GM23248 (cell line): Measurements from ENCODE around the gene BBOX1. TPM values are rescaled to one million over a fixed set of nuclear protein-coding genes. Genes with fewer than 3 reads are reported as not detected.

ENCODE experiments used
- DNase-seq: peaks from one replicate; pipeline ENCODE4 v3.0.0-alpha.2; 2015
- H2AFZ ChIP-seq: fragments of 200-600 bp; sonication (generic); 2 replicates; pipeline ENCODE4 v1.6.1; 2016; ENCODE audit warnings: antibody characterized with exemption
- H3F3A ChIP-seq: fragments of 200-600 bp; sonication (generic); 2 replicates; pipeline ENCODE4 v1.6.1; 2016; ENCODE audit warnings: mild to moderate bottlenecking, antibody characterized with exemption, mixed run types; ENCODE audit not compliant: insufficient read depth
- H3K27ac ChIP-seq: fragments of 200-600 bp; sonication (generic); 2 replicates; pipeline ENCODE4 v1.5.1; 2016; ENCODE audit warnings: mild to moderate bottlenecking
- H3K27me3 ChIP-seq: fragments of 200-600 bp; sonication (generic); replicated peaks from 2 replicates; pipeline ENCODE4 v1.6.1; 2016; ENCODE audit warnings: mild to moderate bottlenecking; ENCODE audit not compliant: insufficient read depth
- H3K36me3 ChIP-seq: fragments of 200-600 bp; sonication (generic); 2 replicates; pipeline ENCODE4 v1.6.1; 2016; ENCODE audit warnings: low read depth, mild to moderate bottlenecking
- H3K4me1 ChIP-seq: fragments of 200-600 bp; sonication (generic); 2 replicates; pipeline ENCODE4 v1.6.1; 2016; ENCODE audit warnings: mild to moderate bottlenecking; ENCODE audit not compliant: insufficient read depth
- H3K4me2 ChIP-seq: fragments of 200-600 bp; sonication (generic); one replicate; pipeline ENCODE4 v1.6.1; 2016; ENCODE audit warnings: mild to moderate bottlenecking; ENCODE audit not compliant: unreplicated experiment
- H3K4me3 ChIP-seq: fragments of 200-600 bp; sonication (generic); 2 replicates; pipeline ENCODE4 v1.5.1; 2016; ENCODE audit warnings: mild to moderate bottlenecking
- H3K79me2 ChIP-seq: fragments of 200-600 bp; sonication (generic); 2 replicates; pipeline ENCODE4 v1.6.1; 2016; ENCODE audit warnings: mild to moderate bottlenecking; ENCODE audit not compliant: insufficient read depth
- H3K9ac ChIP-seq: fragments of 200-600 bp; sonication (generic); 2 replicates; pipeline ENCODE4 v1.6.1; 2016; ENCODE audit warnings: mild to moderate bottlenecking
- H3K9me2 ChIP-seq: fragments of 200-600 bp; sonication (generic); 2 replicates; pipeline ENCODE4 v1.6.1; 2016; ENCODE audit warnings: mixed run types, mild to moderate bottlenecking, moderate library complexity; ENCODE audit not compliant: insufficient read depth
- H3K9me3 ChIP-seq: fragments of 200-600 bp; sonication (generic); one replicate; pipeline ENCODE4 v1.6.1; 2017; ENCODE audit warnings: low read depth
- H4K20me1 ChIP-seq: fragments of 200-600 bp; sonication (generic); 2 replicates; pipeline ENCODE4 v1.6.0; 2016; ENCODE audit not compliant: insufficient read depth
- EZH2 ChIP-seq: fragments of 200-600 bp; sonication (generic); IDR thresholded peaks from 2 replicates; pipeline ENCODE4 v1.6.1; 2018; ENCODE audit warnings: antibody characterized with exemption, mild to moderate bottlenecking; ENCODE audit not compliant: insufficient read depth, poor library complexity, severe bottlenecking
- EZH2phosphoT487 ChIP-seq: fragments of 200-600 bp; sonication (generic); IDR thresholded peaks from 2 replicates; pipeline ENCODE4 v1.6.1; 2018; ENCODE audit warnings: antibody characterized with exemption, moderate library complexity, mild to moderate bottlenecking, low read depth; ENCODE audit not compliant: insufficient read depth
- WGBS, 2 experiments: methylation state at CpG; one replicate each; pipeline ENCODE4 v1.1.6; 2015 to 2017; ENCODE audit warnings: low lambda C conversion rate in 2 of 2, low coverage in 1 of 2; ENCODE audit errors: missing lambda C conversion rate in 2 of 2; 5-methylcytosine and 5-hydroxymethylcytosine counted together
- in situ Hi-C: fragments of 300-500 bp; cut with MboI; formaldehyde crosslinking; loops from 2 replicates; pipeline ENCODE4 v1.15.0; 2020
- polyA plus RNA-seq: library from polyadenylated mRNA; unstranded; fragments of >200 nt; fragmentation: Nextera tagmentation; extraction: Ambion mirVana; gene quantifications from 2 replicates; pipeline ENCODE4 v1.2.1, GENCODE V29; 2016
- total RNA-seq: library from RNA; depleted of rRNA; stranded (reverse); fragments of >200 nt; shearing (Covaris generic); gene quantifications from 2 replicates; pipeline ENCODE4 v1.2.3, GENCODE V29; 2014

Gene BBOX1
- total and polyA plus RNA-seq, 2 experiments from 2014 or later = 0.23 TPM; not detected in 1

DNA sequence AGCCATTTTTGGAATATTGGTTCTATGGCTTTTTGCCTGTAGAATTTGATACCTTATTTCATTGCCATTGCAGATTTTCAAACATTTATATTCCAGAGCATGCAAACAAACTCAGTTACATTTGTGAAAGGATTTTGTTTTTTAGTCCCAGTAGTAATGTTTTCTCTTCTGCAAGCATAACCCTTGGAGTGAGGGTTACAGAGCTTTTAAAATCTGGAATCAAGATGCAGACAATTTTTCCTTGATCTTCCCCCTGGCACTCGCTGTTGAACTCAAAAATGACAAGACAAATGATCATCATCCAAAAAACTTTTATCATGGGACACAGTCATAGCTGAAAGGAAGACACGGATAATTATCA lies 20.8 kb downstream of the BBOX1 start:
- no peak for TF ChIP-seq EZH2
- no peak for TF ChIP-seq EZH2phosphoT487
- Histone ChIP-seq H3K27me3 (no peaks in the 10 kb centered on the region), H3K4me3 (no peak overlapping the region)

DNA sequence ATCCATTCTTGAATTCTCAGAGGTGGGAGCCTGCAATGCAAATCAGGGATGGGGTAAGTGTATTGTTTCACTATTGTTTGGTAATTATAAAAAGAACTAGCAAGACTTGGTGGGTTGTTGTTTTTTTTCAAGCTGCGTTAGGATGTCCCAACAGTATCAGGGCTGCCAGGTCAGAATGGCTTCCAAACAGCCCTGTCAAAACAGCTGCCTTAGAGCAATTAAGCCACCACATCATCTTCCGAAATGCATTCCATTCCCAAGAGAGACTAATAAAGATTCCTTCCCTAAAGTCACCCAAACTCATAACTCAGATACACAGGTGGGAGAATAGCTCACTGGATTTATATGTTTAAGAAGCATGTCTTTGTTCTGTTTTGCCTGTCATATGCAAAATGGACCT lies 23.5 kb downstream of the BBOX1 start:
- Histone ChIP-seq H3K4me1 (no peaks in the 10 kb centered on the region), H3K27ac (no peak overlapping the region), H3K4me3 (no peak overlapping the region), H3K9ac (no peak overlapping the region), H3K4me2 (no peak overlapping the region), H3K9me2 (no peaks in the 10 kb centered on the region; the same call in 1 of the 2 replicates), H3F3A (no peaks in the 10 kb centered on the region), H3K9me3 (no peaks in the 10 kb centered on the region), H2AFZ (no peak overlapping the region), H3K79me2 (no peaks in the 10 kb centered on the region), H3K36me3 (no peaks in the 10 kb centered on the region), H3K27me3 (no peaks in the 10 kb centered on the region), H4K20me1 (no peaks in the 10 kb centered on the region)
- TF ChIP-seq EZH2phosphoT487 = no peak
- no peak for TF ChIP-seq EZH2
- DNase-seq = no peak
- WGBS, 2 experiments = 22 to 40% methylated on average over 2 of the region's 2 CpGs
- in situ Hi-C loops = no loop called here

More for the DNA sequence above, 20.8 kb downstream of the BBOX1 start:
- H3K4me2 ChIP-seq = no peak overlapping the region
- H3K9ac ChIP-seq = no peak overlapping the region
- WGBS, 2 experiments = 27 to 37% methylated on average over 2 of the region's 2 CpGs
- H3K79me2 ChIP-seq = no peaks in the 10 kb centered on the region
- H2AFZ ChIP-seq = no peak overlapping the region
- no peak overlapping the region for H3K27ac ChIP-seq
- DNase-seq = no peak
- H3K4me1 ChIP-seq = peaks cover 12% of the 10 kb centered on the region; the same call in 1 of the 2 replicates
- peaks cover 12% of the 10 kb centered on the region for H3F3A ChIP-seq
- H4K20me1 ChIP-seq = no peaks in the 10 kb centered on the region
- in situ Hi-C loops = no loop called here
- no peaks in the 10 kb centered on the region for H3K9me3 ChIP-seq
- H3K9me2 ChIP-seq = no peaks in the 10 kb centered on the region; the same call in 1 of the 2 replicates
- no peaks in the 10 kb centered on the region for H3K36me3 ChIP-seq

DNA sequence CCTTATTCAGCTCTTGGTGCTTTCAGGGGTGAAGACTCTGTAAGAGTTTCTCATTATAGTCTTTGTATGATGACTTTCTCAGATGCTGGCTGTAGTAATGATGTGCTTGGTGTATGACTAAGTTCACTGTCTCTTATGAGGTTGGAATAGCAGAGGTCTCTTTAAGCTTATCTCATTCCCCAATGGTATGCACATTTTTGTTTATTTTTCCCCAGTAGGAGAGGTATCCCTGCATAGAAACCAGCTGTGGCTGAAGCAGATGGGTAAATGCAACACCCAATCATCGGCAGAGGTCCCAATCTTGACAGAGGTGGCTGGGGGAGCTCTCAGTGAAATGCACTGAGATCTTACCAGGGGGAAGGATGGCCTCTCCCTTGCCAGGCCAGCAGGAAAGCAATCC lies 34.6 kb downstream of the BBOX1 start:
- H3K36me3 ChIP-seq = no peaks in the 10 kb centered on the region
- 0 out of 2 replicates have a peak, but pooled peaks cover 3% of the 10 kb centered on the region for H3K9me2 ChIP-seq
- H3F3A ChIP-seq = peaks cover 15% of the 10 kb centered on the region
- peak; percentile 59 for DNase-seq
- no peak for TF ChIP-seq EZH2
- no peak for TF ChIP-seq EZH2phosphoT487
- no peak overlapping the region for H3K27ac ChIP-seq
- H3K27me3 ChIP-seq = no peaks in the 10 kb centered on the region
- H3K9me3 ChIP-seq = no peaks in the 10 kb centered on the region
- no peaks in the 10 kb centered on the region for H4K20me1 ChIP-seq
- in situ Hi-C loops = no loop called here
- WGBS, 2 experiments = 58 to 65% methylated on average over 1 of the region's 1 CpG
- H3K4me3 ChIP-seq = no peak overlapping the region
- H3K4me1 ChIP-seq = peaks cover 11% of the 10 kb centered on the region
- no peak overlapping the region for H3K4me2 ChIP-seq
- H3K79me2 ChIP-seq = no peaks in the 10 kb centered on the region
- H3K9ac ChIP-seq = no peak overlapping the region
- H2AFZ ChIP-seq = no peak overlapping the region

DNA sequence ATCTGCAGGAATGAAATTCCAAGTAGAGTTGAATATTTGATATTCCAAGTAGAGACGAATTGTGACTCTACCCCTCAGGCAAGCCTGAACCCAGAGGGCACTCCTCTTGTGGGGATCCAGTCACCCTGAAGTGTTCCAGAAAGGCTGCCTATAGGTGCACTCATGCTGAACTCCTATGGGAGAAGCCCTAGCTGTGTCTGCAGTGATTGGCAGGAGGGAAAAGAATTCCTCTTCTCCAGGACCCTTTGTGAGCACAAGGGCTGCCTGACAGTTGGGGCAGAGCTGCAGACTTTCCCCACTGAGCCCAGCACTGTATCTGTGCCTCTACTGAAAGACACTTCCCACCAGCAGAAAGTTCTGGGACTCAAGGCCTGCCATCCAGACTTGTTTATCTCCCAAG lies 35.0 kb downstream of the BBOX1 start:
- Histone ChIP-seq H4K20me1 (no peaks in the 10 kb centered on the region), H3K79me2 (no peaks in the 10 kb centered on the region), H3K9ac (no peak overlapping the region), H3K9me2 (no peaks in the 10 kb centered on the region), H3K27ac (no peak overlapping the region), H3K27me3 (no peaks in the 10 kb centered on the region), H3K9me3 (no peaks in the 10 kb centered on the region), H3F3A (peaks cover 15% of the 10 kb centered on the region), H2AFZ (no peak overlapping the region), H3K4me3 (no peak overlapping the region), H3K4me1 (peaks cover 11% of the 10 kb centered on the region), H3K4me2 (no peak overlapping the region), H3K36me3 (no peaks in the 10 kb centered on the region)
- TF ChIP-seq EZH2 (no peak), EZH2phosphoT487 (no peak)
- 53 to 55% methylated on average over 1 of the region's 1 CpG for WGBS, 2 experiments
- no peak for DNase-seq
- in situ Hi-C loops = no loop called here

DNA sequence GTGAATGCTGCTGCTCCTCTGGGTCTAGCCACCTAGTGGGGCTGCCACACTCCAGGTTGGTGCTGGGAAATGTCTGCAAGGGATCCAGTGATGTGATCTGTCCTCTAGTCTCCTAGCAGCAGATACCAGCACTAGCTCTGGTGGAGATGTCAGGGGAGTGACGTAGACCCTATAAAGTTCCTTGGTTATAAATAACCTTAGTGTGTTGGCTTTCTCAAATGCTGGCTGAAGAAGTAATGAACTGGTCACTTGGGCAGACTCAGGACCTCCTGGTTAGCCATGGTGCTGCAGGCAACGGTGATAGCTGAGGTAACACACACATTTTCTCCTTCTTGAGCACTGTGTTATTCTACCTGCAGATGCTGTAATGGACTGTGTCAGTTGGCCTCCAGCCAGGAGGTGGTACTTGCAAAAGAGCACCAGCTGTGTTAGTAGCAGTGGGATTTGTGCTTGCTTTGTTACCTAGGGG lies 35.5 kb downstream of the BBOX1 start:
- H3F3A ChIP-seq = peaks cover 15% of the 10 kb centered on the region
- TF ChIP-seq EZH2phosphoT487 (no peak), EZH2 (no peak)
- no peak overlapping the region for H3K27ac ChIP-seq
- 54 to 69% methylated on average over 2 of the region's 2 CpGs for WGBS, 2 experiments
- in situ Hi-C loops = no loop called here
- H3K4me2 ChIP-seq = no peak overlapping the region
- H2AFZ ChIP-seq = no peak overlapping the region
- H3K9ac ChIP-seq = no peak overlapping the region
- no peaks in the 10 kb centered on the region for H3K79me2 ChIP-seq
- peaks cover 11% of the 10 kb centered on the region for H3K4me1 ChIP-seq
- no peaks in the 10 kb centered on the region for H3K9me3 ChIP-seq
- no peak for DNase-seq
- no peaks in the 10 kb centered on the region for H3K27me3 ChIP-seq
- no peaks in the 10 kb centered on the region for H4K20me1 ChIP-seq
- no peak overlapping the region for H3K4me3 ChIP-seq
- H3K36me3 ChIP-seq = no peaks in the 10 kb centered on the region
- H3K9me2 ChIP-seq = no peaks in the 10 kb centered on the region; the same call in 1 of the 2 replicates
